Measurements from ENCODE around the gene TRIM63.

DNA sequence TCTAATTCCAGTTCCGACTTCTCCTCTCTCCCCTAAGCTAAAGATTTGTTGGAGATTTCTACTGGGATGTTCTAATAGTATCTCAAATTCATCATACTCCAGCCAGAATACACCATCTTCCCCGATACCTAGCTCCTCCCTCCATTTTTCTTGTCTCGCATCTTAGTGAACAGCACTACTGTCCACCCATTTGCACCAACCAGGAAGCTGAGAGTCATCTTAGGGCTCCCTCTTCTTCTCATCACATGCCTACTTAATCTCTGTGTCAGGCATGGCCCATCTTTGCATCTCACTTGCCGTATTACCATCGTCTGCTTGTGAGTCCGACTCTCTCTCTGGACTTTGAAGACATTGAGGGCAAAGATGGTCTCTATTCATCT, 3.5 kb upstream of the TRIM63 start:
- TF ChIP-seq SIN3A (IDR thresholded peaks at IDR 0.05; ENCODE audit: borderline replicate concordance, low read depth, low read length) (no peak), SMC3 (IDR thresholded peaks at IDR 0.05; ENCODE audit: low read depth, low read length) (no peak), EP300 (IDR thresholded peaks at IDR 0.05; ENCODE audit: borderline replicate concordance in 1 of 2, low read depth in 1 of 2, low read length in 1 of 2) (no peak), GABPA (IDR thresholded peaks at IDR 0.05; ENCODE audit: low read depth) (no peak), RCOR1 (IDR thresholded peaks at IDR 0.05; ENCODE audit: low read length) (no peak), POLR2AphosphoS5 (IDR thresholded peaks at IDR 0.05; ENCODE audit: low read depth, low read length) (no peak)
- TF ChIP-seq, protein P1, sequence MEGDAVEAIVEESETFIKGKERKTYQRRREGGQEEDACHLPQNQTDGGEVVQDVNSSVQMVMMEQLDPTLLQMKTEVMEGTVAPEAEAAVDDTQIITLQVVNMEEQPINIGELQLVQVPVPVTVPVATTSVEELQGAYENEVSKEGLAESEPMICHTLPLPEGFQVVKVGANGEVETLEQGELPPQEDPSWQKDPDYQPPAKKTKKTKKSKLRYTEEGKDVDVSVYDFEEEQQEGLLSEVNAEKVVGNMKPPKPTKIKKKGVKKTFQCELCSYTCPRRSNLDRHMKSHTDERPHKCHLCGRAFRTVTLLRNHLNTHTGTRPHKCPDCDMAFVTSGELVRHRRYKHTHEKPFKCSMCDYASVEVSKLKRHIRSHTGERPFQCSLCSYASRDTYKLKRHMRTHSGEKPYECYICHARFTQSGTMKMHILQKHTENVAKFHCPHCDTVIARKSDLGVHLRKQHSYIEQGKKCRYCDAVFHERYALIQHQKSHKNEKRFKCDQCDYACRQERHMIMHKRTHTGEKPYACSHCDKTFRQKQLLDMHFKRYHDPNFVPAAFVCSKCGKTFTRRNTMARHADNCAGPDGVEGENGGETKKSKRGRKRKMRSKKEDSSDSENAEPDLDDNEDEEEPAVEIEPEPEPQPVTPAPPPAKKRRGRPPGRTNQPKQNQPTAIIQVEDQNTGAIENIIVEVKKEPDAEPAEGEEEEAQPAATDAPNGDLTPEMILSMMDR (IDR thresholded peaks at IDR 0.05): no peak

Measured in SK-N-SH (cell line).